PC-3 (cell line): Measurements from ENCODE around the gene HSPA1A.

Source experiments
- CTCF ChIP-seq: fragments of 300-600 bp; sonication (generic); conservative IDR thresholded peaks from 2 replicates; pipeline ENCODE4 v1.5.1; 2017; ENCODE audit warnings: antibody characterized with exemption, low read depth, mild to moderate bottlenecking, low read length
- EZH2 ChIP-seq: fragments of 300-600 bp; sonication (generic); IDR thresholded peaks from one replicate; pipeline ENCODE4 v1.6.1; 2017; ENCODE audit warnings: antibody characterized with exemption, mild to moderate bottlenecking, low read length; ENCODE audit not compliant: unreplicated experiment
- EZH2phosphoT487 ChIP-seq: fragments of 300-600 bp; sonication (generic); IDR thresholded peaks from 2 replicates; pipeline ENCODE4 v1.6.1; 2018; ENCODE audit warnings: mild to moderate bottlenecking, antibody characterized with exemption, low read length, borderline replicate concordance

- TF ChIP-seq CTCF: no peak
- no peak for TF ChIP-seq EZH2
- TF ChIP-seq EZH2phosphoT487: no peak
Measured at GRCh38 chr6:31859923-31860322, 44.6 kb downstream of the HSPA1A start.
